ENCODE results near the gene RNF213. TPM values are rescaled to one million over a fixed set of nuclear protein-coding genes. Genes with fewer than 3 reads are reported as not detected.

RNF213 gene
- total and polyA plus RNA-seq, 10 donors: 36.7 to 481 (median 337) TPM

- peaks cover 0 to 36% (median 12%) of the 10 kb centered on the region in 6 donors for H3K36me3 ChIP-seq
- intact Hi-C loops (cut with DNase I; ENCODE audit: low total_unique reads): no loop called here
- peaks cover 8 to 48% (median 30%) of the 10 kb centered on the region in 6 donors for H3K4me1 ChIP-seq
- peak overlapping the region in 7 of 8 donors; percentile 68 to 91 (median 82) for H3K4me3 ChIP-seq
- 73 to 86% (median 78%) methylated on average over 7 of the region's 7 CpGs for WGBS, 5 donors
- peaks cover 0 to 17% (median 0%) of the 10 kb centered on the region in 7 donors for H3K27me3 ChIP-seq (replicated peaks in 1 of 7)
- no peaks in the 10 kb centered on the region for H3K9me3 ChIP-seq
- TF ChIP-seq POLR2A (IDR thresholded peaks at IDR 0.05): no peak
- no peak for TF ChIP-seq CTCF (IDR thresholded peaks at IDR 0.05 in 8 of 11, conservative IDR thresholded peaks at IDR 0.05 in 3 of 11)
- TF ChIP-seq POLR2AphosphoS5 (IDR thresholded peaks at IDR 0.05): no peak
- H3K27ac ChIP-seq: peak overlapping the region in 1 of 8 donors; percentile 94
- DNase-seq: no peak
Observed at GRCh38 chr17:80416260-80416939, 155.7 kb downstream of the RNF213 start.

GRCh38 chr17:80416940-80417293 is 156.3 kb downstream of the RNF213 start:
- no peak for TF ChIP-seq POLR2A (IDR thresholded peaks at IDR 0.05)
- TF ChIP-seq POLR2AphosphoS5 (IDR thresholded peaks at IDR 0.05): no peak
- no peak for TF ChIP-seq CTCF (IDR thresholded peaks at IDR 0.05 in 8 of 11, conservative IDR thresholded peaks at IDR 0.05 in 3 of 11)
- DNase-seq: no peak
- Histone ChIP-seq H3K36me3 (peaks cover 0 to 36% (median 12%) of the 10 kb centered on the region in 6 donors), H3K27me3 (replicated peaks in 1 of 7) (peaks cover 0 to 17% (median 0%) of the 10 kb centered on the region in 7 donors), H3K9me3 (no peaks in the 10 kb centered on the region), H3K4me3 (peak overlapping the region in 1 of 8 donors; percentile 84), H3K27ac (no peak overlapping the region), H3K4me1 (peaks cover 8 to 48% (median 31%) of the 10 kb centered on the region in 6 donors)
- intact Hi-C loops (cut with DNase I; ENCODE audit: low total_unique reads): no loop called here
- WGBS, 5 donors: 83 to 96% (median 90%) methylated on average over 6 of the region's 6 CpGs

- Histone ChIP-seq H3K4me3 (no peak overlapping the region), H3K27ac (no peak overlapping the region), H3K9me3 (no peaks in the 10 kb centered on the region), H3K4me1 (peaks cover 8 to 56% (median 32%) of the 10 kb centered on the region in 6 donors), H3K27me3 (replicated peaks in 1 of 7) (peaks cover 0 to 13% (median 0%) of the 10 kb centered on the region in 7 donors), H3K36me3 (peaks cover 0 to 36% (median 12%) of the 10 kb centered on the region in 6 donors)
- TF ChIP-seq POLR2AphosphoS5 (IDR thresholded peaks at IDR 0.05) (no peak), CTCF (IDR thresholded peaks at IDR 0.05 in 8 of 11, conservative IDR thresholded peaks at IDR 0.05 in 3 of 11) (no peak), POLR2A (IDR thresholded peaks at IDR 0.05) (no peak)
- WGBS, 5 donors: 93 to 96% (median 96%) methylated on average over 11 of the region's 11 CpGs
- no peak for DNase-seq
- intact Hi-C loops (cut with DNase I; ENCODE audit: low total_unique reads): no loop called here
Observed at GRCh38 chr17:80418589-80418988, 157.9 kb downstream of the RNF213 start.

GRCh38 chr17:80419255-80419654 is 158.6 kb downstream of the RNF213 start:
- H3K4me1 ChIP-seq: peaks cover 8 to 56% (median 33%) of the 10 kb centered on the region in 6 donors
- H3K9me3 ChIP-seq: no peaks in the 10 kb centered on the region
- peaks cover 0 to 36% (median 12%) of the 10 kb centered on the region in 6 donors for H3K36me3 ChIP-seq
- H3K4me3 ChIP-seq: no peak overlapping the region
- intact Hi-C loops (cut with DNase I; ENCODE audit: low total_unique reads): no loop called here
- no peak overlapping the region for H3K27ac ChIP-seq
- H3K27me3 ChIP-seq (replicated peaks in 1 of 7): peaks cover 0 to 6% (median 0%) of the 10 kb centered on the region in 7 donors
- no peak for DNase-seq
- no peak for TF ChIP-seq CTCF (IDR thresholded peaks at IDR 0.05 in 8 of 11, conservative IDR thresholded peaks at IDR 0.05 in 3 of 11)
- TF ChIP-seq POLR2AphosphoS5 (IDR thresholded peaks at IDR 0.05): peak in 1 of 3 donors; percentile 12
- whole genome bisulfite sequencing, 5 donors: 91 to 93% (median 92%) methylated on average over 8 to 11 of the region's 11 CpGs
